GM12873 (cell line): Measurements from ENCODE around the gene MEGF8.

Experiments used
- TF ChIP-seq, protein P1 (sequence below): IDR thresholded peaks from 2 replicates; pipeline ENCODE4 v1.5.1; 2012; ENCODE audit warnings: low read depth, mild to moderate bottlenecking, moderate library complexity, low read length, control low read depth; ENCODE audit not compliant: insufficient read depth; ENCODE audit errors: missing control alignments

MEGF8 gene

DNA sequence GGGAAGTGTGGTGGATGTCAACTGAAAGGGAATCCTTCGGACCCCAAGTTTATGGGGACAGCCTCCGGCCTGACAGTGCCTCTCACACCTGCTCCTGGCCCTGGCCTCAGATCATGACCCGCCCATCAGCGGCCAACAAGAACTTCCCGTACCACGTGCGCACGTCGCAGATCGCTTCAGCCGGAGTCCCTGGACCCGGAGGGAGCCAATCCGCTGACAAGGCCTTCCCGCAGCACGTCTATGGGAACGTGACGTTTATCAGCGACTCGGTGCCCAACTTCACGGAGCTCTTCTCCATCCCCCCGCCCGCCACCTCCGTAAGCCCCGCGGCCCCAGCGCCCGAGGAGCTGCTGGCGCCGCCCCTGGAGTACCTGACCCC lies 2.0 kb upstream of the MEGF8 start:
- TF ChIP-seq, protein P1, sequence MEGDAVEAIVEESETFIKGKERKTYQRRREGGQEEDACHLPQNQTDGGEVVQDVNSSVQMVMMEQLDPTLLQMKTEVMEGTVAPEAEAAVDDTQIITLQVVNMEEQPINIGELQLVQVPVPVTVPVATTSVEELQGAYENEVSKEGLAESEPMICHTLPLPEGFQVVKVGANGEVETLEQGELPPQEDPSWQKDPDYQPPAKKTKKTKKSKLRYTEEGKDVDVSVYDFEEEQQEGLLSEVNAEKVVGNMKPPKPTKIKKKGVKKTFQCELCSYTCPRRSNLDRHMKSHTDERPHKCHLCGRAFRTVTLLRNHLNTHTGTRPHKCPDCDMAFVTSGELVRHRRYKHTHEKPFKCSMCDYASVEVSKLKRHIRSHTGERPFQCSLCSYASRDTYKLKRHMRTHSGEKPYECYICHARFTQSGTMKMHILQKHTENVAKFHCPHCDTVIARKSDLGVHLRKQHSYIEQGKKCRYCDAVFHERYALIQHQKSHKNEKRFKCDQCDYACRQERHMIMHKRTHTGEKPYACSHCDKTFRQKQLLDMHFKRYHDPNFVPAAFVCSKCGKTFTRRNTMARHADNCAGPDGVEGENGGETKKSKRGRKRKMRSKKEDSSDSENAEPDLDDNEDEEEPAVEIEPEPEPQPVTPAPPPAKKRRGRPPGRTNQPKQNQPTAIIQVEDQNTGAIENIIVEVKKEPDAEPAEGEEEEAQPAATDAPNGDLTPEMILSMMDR = no peak

DNA sequence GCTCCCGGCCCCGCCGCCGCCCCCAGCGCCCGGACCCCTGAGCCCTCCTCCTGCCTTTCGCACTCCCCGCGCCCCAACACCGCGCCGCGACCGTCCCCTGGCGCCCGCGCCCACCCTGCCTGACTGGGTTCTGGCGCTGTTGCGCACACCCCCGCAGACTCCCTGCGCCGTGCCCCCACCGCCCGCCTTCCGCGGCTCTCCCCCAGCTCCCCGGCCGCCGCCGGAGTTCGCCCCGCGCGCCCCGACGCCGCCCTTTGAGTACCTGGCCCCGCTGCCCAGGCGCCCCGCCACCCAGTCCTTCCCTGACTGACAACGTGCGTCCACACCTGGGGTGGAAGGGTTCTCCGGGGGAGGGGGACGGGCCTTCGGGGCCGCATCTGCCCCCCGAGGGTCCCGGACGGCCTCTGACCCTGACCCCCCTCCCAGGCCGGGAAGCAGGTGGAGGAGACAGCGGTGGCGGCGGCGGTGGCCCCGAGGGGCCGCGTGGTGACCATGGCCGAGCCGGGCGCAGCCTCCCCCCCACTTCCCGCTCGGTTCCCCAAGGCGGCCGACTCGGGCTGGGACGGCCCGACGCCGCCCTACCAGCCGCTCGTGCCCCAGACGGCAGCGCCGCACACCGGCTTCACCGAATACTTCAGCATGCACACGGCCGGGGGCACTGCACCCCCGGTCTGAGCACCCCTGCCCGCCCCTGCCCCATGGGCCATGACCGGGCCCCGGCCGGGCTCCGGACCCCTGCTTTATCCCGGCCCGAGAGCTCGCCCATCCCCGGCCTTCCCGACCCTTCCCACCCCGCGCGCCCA lies 1.4 kb upstream of the MEGF8 start:
- TF ChIP-seq, protein P1 = no peak

DNA sequence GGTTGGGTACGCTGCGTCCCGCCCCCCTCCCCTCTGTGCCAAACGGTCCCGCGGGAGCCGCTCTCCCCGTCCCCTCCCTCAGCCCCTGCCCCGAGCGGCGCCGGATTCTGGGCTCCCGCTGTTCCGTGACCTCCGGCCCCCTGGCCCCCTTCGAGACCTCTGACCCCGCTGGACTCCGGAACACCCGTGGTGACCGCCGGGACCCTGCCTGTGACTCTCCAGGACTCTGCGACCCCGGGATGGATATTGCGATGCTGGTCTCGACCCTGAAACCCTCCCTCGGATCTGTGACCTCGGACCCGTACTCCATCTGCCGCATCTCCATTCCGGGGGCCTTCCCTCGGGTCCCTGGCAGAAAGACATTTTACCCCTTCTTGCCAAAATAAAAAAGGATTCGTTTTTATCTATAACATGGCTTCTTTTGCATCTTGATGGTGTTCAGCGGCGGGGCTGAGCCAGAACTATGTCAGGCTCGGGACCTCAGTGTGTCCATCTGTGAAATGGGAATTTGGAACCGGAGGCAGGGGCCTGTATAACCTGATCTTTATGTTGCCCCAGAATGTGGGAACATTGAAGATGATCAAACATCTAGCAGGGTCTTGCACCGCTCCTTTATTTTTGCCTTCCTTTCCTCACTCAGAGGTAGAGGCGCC lies 654 bp upstream of the MEGF8 start:
- TF ChIP-seq, protein P1 = no peak

DNA sequence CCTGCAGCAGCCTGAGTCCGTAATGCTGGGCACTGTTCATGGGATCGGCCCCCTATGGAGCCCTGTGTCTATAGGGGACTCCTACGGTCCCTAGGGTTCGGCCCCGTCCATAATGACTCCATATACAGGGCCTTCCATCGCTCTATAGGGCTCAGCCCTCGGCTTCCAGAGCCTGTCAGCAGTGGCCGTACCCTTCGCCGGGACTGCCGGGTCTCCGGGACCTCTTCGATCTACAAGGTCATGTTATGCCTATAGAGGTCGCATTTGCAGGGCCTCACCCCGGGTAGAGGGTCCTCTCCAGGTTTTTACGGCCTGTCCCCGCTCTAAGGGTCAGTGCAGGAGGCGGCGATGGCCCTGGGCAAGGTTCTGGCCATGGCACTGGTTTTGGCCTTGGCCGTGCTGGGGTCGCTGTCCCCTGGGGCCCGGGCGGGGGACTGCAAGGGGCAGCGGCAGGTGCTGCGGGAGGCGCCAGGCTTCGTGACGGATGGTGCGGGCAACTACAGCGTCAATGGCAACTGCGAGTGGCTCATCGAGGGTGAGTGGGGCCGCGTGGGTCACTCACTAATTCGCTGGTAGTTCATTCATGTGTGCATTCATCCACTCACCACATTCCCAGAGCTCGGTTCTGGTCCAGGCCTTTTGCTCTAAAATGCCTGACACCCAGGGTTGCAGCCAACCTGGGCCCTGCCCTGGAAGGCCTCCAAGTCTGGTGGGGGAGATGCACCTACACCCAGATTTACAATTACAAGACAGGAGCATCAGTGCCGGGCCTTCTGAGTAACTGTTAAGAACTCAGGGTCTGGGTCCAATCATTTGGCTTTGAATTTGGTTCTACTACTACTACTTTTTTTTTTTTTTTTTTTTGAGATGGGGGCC lies 699 bp downstream of the MEGF8 start:
- TF ChIP-seq, protein P1 = peak; percentile 38

DNA sequence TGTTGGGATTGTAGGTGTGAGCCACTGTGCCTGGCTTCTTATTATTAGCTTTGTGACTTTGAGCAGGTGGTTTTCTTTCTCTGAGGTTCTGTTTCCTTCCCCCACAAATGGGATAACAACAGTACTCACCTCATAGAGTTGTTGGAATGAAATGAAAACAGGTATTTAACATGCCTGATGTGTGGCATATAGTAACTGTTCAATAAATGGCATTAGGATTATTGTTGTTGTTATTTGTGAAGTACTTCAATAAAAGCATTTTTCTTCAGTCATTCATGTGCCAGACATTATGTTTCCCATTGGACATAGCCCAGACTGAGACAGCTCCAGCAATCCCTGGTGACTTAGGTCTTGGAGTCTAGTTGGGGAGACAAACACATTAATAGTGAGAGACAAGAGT lies 1.5 kb downstream of the MEGF8 start:
- TF ChIP-seq, protein P1 = no peak

DNA sequence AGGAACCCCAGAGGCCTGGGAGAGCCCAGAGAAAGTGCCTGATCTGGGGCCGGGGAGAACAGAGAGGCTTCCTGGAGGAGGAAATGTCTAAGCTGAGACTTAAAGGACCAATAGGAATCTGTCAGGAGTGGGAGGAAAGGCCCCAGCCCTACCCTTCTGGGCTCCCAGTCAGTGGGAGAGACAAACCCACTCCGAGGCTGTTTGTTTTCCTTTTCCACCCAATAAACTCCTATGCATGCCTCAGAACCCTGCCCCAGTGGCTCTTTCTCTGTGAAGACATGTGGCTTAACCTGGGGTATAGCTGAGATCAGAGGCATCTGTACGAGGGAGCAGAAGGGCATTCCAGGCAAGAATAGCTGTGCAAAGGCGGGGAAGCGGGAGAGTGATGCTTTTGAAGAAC lies 1.9 kb downstream of the MEGF8 start:
- TF ChIP-seq, protein P1 = no peak

DNA sequence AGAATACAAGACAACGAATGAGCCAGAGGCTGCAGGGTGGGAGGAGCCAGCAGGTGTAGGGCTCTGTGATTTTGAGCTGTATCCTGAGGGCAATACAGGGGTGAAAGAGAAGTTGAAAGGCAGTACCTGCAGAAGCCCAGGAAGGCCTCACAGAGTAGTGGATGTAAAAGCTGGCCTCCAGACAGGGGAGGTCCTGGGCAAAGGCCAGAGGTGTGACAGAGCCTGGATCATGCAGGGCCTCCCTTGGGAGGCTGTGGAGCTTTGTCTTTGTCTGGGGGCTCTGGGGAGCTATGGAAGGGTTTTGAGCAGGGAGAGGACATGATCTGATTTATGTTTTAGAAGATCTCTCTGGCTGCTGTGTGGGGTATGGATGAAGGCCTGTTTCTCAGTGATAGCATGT lies 2.7 kb downstream of the MEGF8 start:
- TF ChIP-seq, protein P1 = no peak
